ENCODE measurements around the gene TES. TPM values are rescaled to one million over a fixed set of nuclear protein-coding genes. Genes with fewer than 3 reads are reported as not detected.

The TES gene
- total and polyA plus RNA-seq, 2 donors, result 41.3 to 64.2 TPM

DNA sequence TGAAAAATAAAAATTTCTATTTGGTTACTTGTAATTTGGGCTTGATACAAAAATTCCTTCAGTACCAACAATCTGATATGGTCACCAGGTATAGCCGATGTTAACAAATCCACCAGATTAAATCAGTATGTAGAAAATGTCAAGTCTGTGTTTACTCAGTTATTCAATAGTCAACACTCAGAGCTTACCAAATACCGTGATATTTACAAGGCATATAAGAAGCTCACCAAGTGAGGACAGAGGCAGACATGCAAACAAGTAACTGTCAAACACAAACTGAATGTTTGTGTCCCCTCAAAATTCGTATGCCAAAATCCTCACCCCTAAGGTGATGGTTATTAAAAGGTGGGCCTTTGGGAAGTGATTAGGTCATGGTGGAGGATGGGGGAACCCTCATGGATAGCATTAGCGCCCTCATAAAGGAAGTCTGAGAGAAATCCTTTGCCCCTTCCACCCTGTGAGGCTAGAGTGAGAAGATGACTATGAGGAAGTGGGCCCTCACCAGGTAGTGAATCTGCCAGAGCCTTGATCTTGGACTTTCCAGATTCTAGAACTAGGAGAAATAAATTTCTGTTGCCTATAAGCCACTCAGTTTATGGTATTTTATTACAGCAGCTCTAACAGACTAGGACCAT, 63.1 kb downstream of the TES start:
- no peak for DNase-seq (ENCODE audit: low read depth in 6 of 9, low spot score in 9 of 9)
- Histone ChIP-seq H3K4me3 (ENCODE audit: low read length in 2 of 2) (no peak overlapping the region), H3K27ac (ENCODE audit: low read depth in 1 of 2, low read length in 1 of 2) (no peak overlapping the region), H3K9me3 (ENCODE audit: control insufficient read depth in 2 of 2, insufficient read depth in 1 of 2, low read length in 1 of 2) (no peaks in the 10 kb centered on the region), H3K27me3 (ENCODE audit: control insufficient read depth in 2 of 2, insufficient read depth in 1 of 2, low read length in 1 of 2) (no peaks in the 10 kb centered on the region), H3K36me3 (ENCODE audit: control insufficient read depth in 2 of 2, insufficient read depth in 2 of 2, low read length in 1 of 2) (no peaks in the 10 kb centered on the region), H3K4me1 (ENCODE audit: control insufficient read depth in 2 of 2, insufficient read depth in 2 of 2, low read length in 2 of 2) (no peaks in the 10 kb centered on the region)
- WGBS, result 33% methylated on average over 4 of the region's 4 CpGs

DNA sequence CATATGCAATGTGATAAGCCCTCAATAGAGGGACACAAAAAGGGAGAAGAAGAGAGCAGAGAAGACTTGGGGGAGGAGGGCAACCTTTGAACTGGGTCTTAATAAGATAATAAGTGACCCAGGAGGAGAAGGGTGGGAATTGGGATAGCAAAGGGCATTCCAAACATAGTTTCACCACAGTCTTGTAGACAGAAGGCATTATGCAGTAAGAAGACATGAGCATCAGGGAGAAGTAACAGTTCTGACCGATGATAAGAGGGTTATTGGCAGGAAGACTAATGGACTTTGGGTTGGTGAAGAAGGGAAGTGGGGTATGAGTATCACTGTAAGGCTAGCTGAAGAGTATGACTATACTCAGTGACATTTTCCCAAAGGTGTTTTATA, 63.6 kb downstream of the TES start:
- Histone ChIP-seq H3K27ac (ENCODE audit: low read depth in 1 of 2, low read length in 1 of 2) (no peak overlapping the region), H3K9me3 (ENCODE audit: control insufficient read depth in 2 of 2, insufficient read depth in 1 of 2, low read length in 1 of 2) (no peaks in the 10 kb centered on the region), H3K4me1 (ENCODE audit: control insufficient read depth in 2 of 2, insufficient read depth in 2 of 2, low read length in 2 of 2) (no peaks in the 10 kb centered on the region), H3K36me3 (ENCODE audit: control insufficient read depth in 2 of 2, insufficient read depth in 2 of 2, low read length in 1 of 2) (no peaks in the 10 kb centered on the region), H3K27me3 (ENCODE audit: control insufficient read depth in 2 of 2, insufficient read depth in 1 of 2, low read length in 1 of 2) (no peaks in the 10 kb centered on the region), H3K4me3 (ENCODE audit: low read length in 2 of 2) (no peak overlapping the region)
- no peak for DNase-seq (ENCODE audit: low read depth in 6 of 9, low spot score in 9 of 9)
- WGBS, result 86% methylated on average over 1 of the region's 1 CpG

DNA sequence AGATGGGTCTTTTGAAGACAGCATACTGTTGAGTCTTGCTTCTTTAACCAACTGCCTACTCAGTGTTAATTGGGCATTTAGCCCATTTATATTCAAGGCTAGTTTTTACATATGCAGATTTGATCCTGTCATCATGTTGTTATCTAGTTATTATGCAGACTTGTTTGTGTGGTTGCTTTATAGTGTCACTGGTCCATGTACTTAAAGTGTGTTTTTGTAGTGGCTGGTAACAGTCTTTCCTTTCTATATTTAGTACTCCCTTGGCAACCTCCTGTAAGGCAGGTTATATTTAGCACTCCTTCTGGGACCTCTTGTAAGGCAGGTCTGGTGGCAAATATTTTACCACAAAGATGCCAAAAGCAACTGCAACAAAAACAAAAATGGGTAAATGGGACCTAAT, 66.7 kb downstream of the TES start:
- no peak for DNase-seq (ENCODE audit: low read depth in 6 of 9, low spot score in 9 of 9)
- Histone ChIP-seq H3K27ac (ENCODE audit: low read depth in 1 of 2, low read length in 1 of 2) (no peak overlapping the region), H3K27me3 (ENCODE audit: control insufficient read depth in 2 of 2, insufficient read depth in 1 of 2, low read length in 1 of 2) (no peaks in the 10 kb centered on the region), H3K9me3 (ENCODE audit: control insufficient read depth in 2 of 2, insufficient read depth in 1 of 2, low read length in 1 of 2) (no peaks in the 10 kb centered on the region), H3K4me3 (ENCODE audit: low read length in 2 of 2) (no peak overlapping the region), H3K4me1 (ENCODE audit: control insufficient read depth in 2 of 2, insufficient read depth in 2 of 2, low read length in 2 of 2) (no peaks in the 10 kb centered on the region), H3K36me3 (ENCODE audit: control insufficient read depth in 2 of 2, insufficient read depth in 2 of 2, low read length in 1 of 2) (no peaks in the 10 kb centered on the region)

DNA sequence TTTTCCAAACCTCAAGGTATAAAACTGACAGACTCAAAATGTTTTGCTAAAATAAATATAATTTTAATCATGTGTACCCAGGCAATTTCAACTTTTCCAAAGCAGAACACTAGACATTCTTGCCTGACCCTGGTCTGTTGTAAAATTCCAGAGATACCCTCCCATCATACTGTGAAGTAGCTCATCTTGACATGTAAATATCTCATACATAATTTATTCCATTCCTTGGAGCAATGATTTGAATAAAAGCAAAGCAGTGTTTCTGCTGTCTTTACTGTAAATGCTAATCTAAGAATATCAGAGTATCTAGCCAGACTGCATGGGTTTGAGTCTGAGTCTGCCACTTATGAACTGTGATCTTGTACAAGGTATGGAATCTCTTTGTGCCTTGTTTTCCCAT, 68.9 kb downstream of the TES start:
- H3K36me3 ChIP-seq (ENCODE audit: control insufficient read depth in 2 of 2, insufficient read depth in 2 of 2, low read length in 1 of 2), result no peaks in the 10 kb centered on the region
- H3K9me3 ChIP-seq (ENCODE audit: control insufficient read depth in 2 of 2, insufficient read depth in 1 of 2, low read length in 1 of 2), result no peaks in the 10 kb centered on the region
- H3K27ac ChIP-seq (ENCODE audit: low read depth in 1 of 2, low read length in 1 of 2), result no peak overlapping the region
- no peaks in the 10 kb centered on the region for H3K4me1 ChIP-seq (ENCODE audit: control insufficient read depth in 2 of 2, insufficient read depth in 2 of 2, low read length in 2 of 2)
- DNase-seq (ENCODE audit: low read depth in 6 of 9, low spot score in 9 of 9), result no peak
- no peaks in the 10 kb centered on the region for H3K27me3 ChIP-seq (ENCODE audit: control insufficient read depth in 2 of 2, insufficient read depth in 1 of 2, low read length in 1 of 2)
- no peak overlapping the region for H3K4me3 ChIP-seq (ENCODE audit: low read length in 2 of 2)

DNA sequence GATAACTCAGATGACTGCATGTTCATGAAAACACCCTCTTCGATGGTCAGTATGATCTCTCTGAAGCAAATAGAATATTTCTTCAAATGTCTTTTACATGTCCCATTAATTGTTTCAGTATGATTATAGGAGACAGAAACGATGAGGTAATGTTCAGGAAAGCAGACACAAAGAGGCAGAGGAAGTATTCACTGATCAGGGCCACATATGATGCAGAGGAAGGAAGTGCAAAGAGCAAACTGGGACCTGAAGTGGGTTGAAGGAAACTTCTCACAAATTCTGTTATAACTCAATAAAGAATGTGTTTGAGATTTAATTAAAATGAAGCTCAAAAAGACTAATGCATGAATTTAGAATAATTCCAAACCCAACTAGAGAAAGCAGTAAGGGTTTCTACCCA, 70.5 kb downstream of the TES start:
- no peak overlapping the region for H3K27ac ChIP-seq (ENCODE audit: low read depth in 1 of 2, low read length in 1 of 2)
- no peaks in the 10 kb centered on the region for H3K4me1 ChIP-seq (ENCODE audit: control insufficient read depth in 2 of 2, insufficient read depth in 2 of 2, low read length in 2 of 2)
- no peaks in the 10 kb centered on the region for H3K27me3 ChIP-seq (ENCODE audit: control insufficient read depth in 2 of 2, insufficient read depth in 1 of 2, low read length in 1 of 2)
- no peaks in the 10 kb centered on the region for H3K36me3 ChIP-seq (ENCODE audit: control insufficient read depth in 2 of 2, insufficient read depth in 2 of 2, low read length in 1 of 2)
- WGBS, result 58% methylated on average over 2 of the region's 2 CpGs
- no peak for DNase-seq (ENCODE audit: low read depth in 6 of 9, low spot score in 9 of 9)
- no peaks in the 10 kb centered on the region for H3K9me3 ChIP-seq (ENCODE audit: control insufficient read depth in 2 of 2, insufficient read depth in 1 of 2, low read length in 1 of 2)
- H3K4me3 ChIP-seq (ENCODE audit: low read length in 2 of 2), result no peak overlapping the region

DNA sequence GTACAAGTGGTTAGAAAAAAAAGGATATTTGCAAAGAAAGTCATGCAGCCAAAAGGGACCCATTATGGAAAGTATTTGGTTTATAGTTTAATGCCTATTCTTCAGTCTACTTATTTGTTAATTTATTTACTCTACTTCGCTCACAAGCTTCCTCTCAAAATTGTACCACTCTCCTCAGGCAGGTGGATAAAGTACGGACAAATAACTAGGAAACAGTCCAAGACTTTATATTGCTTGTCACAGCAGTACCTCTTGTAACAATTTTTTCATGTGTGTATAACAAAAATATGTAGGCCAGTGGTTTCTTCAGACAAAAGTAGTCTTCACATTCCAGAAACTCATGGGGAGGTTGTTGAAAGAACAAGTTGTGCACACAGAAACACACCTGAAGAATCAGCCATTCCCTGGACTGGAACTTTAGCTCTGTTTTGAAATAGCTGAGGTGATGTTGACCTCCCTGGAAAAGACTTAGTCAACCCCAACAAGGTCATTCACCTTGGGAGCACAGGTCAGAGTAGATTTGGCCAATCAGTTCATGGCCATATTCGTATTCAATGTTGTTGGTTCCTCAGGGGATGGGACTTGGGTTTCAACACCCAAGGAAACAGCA, 73.4 kb downstream of the TES start:
- WGBS, result 95% methylated on average over 3 of the region's 3 CpGs
- Histone ChIP-seq H3K9me3 (ENCODE audit: control insufficient read depth in 2 of 2, insufficient read depth in 1 of 2, low read length in 1 of 2) (no peaks in the 10 kb centered on the region), H3K4me3 (ENCODE audit: low read length in 2 of 2) (no peak overlapping the region), H3K4me1 (ENCODE audit: control insufficient read depth in 2 of 2, insufficient read depth in 2 of 2, low read length in 2 of 2) (no peaks in the 10 kb centered on the region), H3K36me3 (ENCODE audit: control insufficient read depth in 2 of 2, insufficient read depth in 2 of 2, low read length in 1 of 2) (no peaks in the 10 kb centered on the region), H3K27me3 (ENCODE audit: control insufficient read depth in 2 of 2, insufficient read depth in 1 of 2, low read length in 1 of 2) (no peaks in the 10 kb centered on the region), H3K27ac (ENCODE audit: low read depth in 1 of 2, low read length in 1 of 2) (no peak overlapping the region)
- DNase-seq (ENCODE audit: low read depth in 6 of 9, low spot score in 9 of 9), result no peak

DNA sequence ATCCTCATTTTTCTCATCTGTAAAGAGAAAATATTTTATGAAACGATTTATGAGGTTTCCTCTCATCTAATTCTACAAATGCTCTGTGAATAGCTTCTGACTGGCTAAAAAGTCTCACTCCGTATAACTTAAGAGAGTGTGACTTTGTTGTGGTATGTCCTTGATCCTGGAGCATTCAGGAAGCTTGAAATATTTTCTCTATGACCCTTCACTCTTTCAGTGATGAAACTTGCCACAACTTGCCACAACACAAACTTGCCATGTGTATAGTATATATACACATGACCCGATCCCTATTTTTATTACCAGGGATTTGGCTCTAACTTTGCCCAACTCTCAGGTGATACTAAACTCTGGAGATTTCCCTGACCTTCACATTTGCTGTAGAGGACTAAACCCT, 74.1 kb downstream of the TES start:
- no peak overlapping the region for H3K4me3 ChIP-seq (ENCODE audit: low read length in 2 of 2)

DNA sequence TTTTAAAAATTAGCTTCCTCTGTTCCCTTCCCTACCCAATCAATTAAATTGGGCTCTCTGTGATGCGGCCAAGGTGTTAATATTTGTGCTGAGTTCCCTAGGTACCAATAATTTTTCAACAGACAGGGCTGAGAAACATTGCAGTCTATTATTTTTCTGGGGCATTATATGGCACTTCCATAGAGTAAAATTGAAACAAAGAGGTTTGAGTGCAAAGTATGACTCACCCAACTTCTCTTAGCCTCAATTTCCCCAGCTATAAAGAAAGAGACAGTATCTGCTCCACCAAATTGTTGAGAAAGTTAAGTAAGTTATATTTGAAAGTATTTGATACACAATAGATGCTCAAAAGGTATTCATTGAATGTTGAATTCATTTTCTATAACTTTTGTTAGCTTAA, 74.9 kb downstream of the TES start:
- H3K9me3 ChIP-seq (ENCODE audit: control insufficient read depth in 2 of 2, insufficient read depth in 1 of 2, low read length in 1 of 2), result no peaks in the 10 kb centered on the region

More for the DNA sequence above, 74.1 kb downstream of the TES start:
- Histone ChIP-seq H3K27me3 (ENCODE audit: control insufficient read depth in 2 of 2, insufficient read depth in 1 of 2, low read length in 1 of 2) (no peaks in the 10 kb centered on the region), H3K9me3 (ENCODE audit: control insufficient read depth in 2 of 2, insufficient read depth in 1 of 2, low read length in 1 of 2) (no peaks in the 10 kb centered on the region), H3K36me3 (ENCODE audit: control insufficient read depth in 2 of 2, insufficient read depth in 2 of 2, low read length in 1 of 2) (no peaks in the 10 kb centered on the region), H3K27ac (ENCODE audit: low read depth in 1 of 2, low read length in 1 of 2) (no peak overlapping the region), H3K4me1 (ENCODE audit: control insufficient read depth in 2 of 2, insufficient read depth in 2 of 2, low read length in 2 of 2) (no peaks in the 10 kb centered on the region)
- WGBS, result 91% methylated on average over 3 of the region's 3 CpGs
- no peak for DNase-seq (ENCODE audit: low read depth in 6 of 9, low spot score in 9 of 9)

DNA sequence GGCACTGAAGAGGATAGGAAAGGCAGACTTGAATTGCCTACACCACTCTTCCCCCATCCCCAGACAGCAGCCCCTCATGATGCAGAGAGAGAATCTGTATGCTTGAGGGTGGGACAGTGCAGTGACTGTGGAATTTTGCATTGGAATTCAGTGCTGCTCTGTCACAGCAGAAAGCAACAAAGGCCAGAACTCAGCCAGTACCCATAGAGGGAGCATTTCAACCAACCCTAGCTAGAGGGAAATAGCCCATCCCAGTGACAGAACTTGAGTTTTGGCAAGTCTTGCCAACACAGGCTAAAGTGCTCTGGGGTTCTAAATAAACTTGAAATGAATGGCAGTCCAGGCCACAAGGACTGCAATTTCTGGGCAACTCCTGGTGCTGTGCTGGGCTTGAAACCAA, 80.4 kb downstream of the TES start:
- no peaks in the 10 kb centered on the region for H3K4me1 ChIP-seq (ENCODE audit: control insufficient read depth in 2 of 2, insufficient read depth in 2 of 2, low read length in 2 of 2)
- H3K27me3 ChIP-seq (ENCODE audit: control insufficient read depth in 2 of 2, insufficient read depth in 1 of 2, low read length in 1 of 2), result no peaks in the 10 kb centered on the region
- DNase-seq (ENCODE audit: low read depth in 6 of 9, low spot score in 9 of 9), result no peak

More for the DNA sequence above, 74.9 kb downstream of the TES start:
- no peaks in the 10 kb centered on the region for H3K36me3 ChIP-seq (ENCODE audit: control insufficient read depth in 2 of 2, insufficient read depth in 2 of 2, low read length in 1 of 2)
- no peaks in the 10 kb centered on the region for H3K27me3 ChIP-seq (ENCODE audit: control insufficient read depth in 2 of 2, insufficient read depth in 1 of 2, low read length in 1 of 2)
- DNase-seq (ENCODE audit: low read depth in 6 of 9, low spot score in 9 of 9), result no peak
- 91% methylated on average over 1 of the region's 1 CpG for WGBS
- H3K4me1 ChIP-seq (ENCODE audit: control insufficient read depth in 2 of 2, insufficient read depth in 2 of 2, low read length in 2 of 2), result no peaks in the 10 kb centered on the region
- H3K27ac ChIP-seq (ENCODE audit: low read depth in 1 of 2, low read length in 1 of 2), result no peak overlapping the region
- H3K4me3 ChIP-seq (ENCODE audit: low read length in 2 of 2), result no peak overlapping the region

More for the DNA sequence above, 80.4 kb downstream of the TES start:
- Histone ChIP-seq H3K36me3 (ENCODE audit: control insufficient read depth in 2 of 2, insufficient read depth in 2 of 2, low read length in 1 of 2) (no peaks in the 10 kb centered on the region), H3K9me3 (ENCODE audit: control insufficient read depth in 2 of 2, insufficient read depth in 1 of 2, low read length in 1 of 2) (no peaks in the 10 kb centered on the region), H3K4me3 (ENCODE audit: low read length in 2 of 2) (no peak overlapping the region), H3K27ac (ENCODE audit: low read depth in 1 of 2, low read length in 1 of 2) (no peak overlapping the region)
